GM19035 (cell line): Measurements from ENCODE around the gene ALDH5A1.

ENCODE experiments used
- ATAC-seq: cut with Tn5 transposase; IDR thresholded peaks from one replicate; pipeline ENCODE4 v1.9.1; 2021; ENCODE audit not compliant: unreplicated experiment

The ALDH5A1 gene

GRCh38 chr6:24494821-24495795 is at the start of gene ALDH5A1:
Gene ALDH5A1 (plus strand): TSS chr6:24494969. CDS start chr6:24494997, 28 bp downstream.
- ATAC-seq: peak; percentile 72

- no peak for ATAC-seq
Measured at GRCh38 chr6:24445704-24446103, 49.1 kb upstream of the ALDH5A1 start.

- ATAC-seq: no peak
Measured at GRCh38 chr6:24446670-24447069, 48.1 kb upstream of the ALDH5A1 start.

GRCh38 chr6:24448396-24448795 is 46.4 kb upstream of the ALDH5A1 start:
- ATAC-seq: no peak

GRCh38 chr6:24448828-24449525 is 45.8 kb upstream of the ALDH5A1 start:
- no peak for ATAC-seq

- ATAC-seq: no peak
Measured at GRCh38 chr6:24451581-24452388, 43.0 kb upstream of the ALDH5A1 start.

GRCh38 chr6:24453921-24454320 is 40.8 kb upstream of the ALDH5A1 start:
- ATAC-seq: no peak

GRCh38 chr6:24454452-24454851 is 40.3 kb upstream of the ALDH5A1 start:
- ATAC-seq: no peak

- ATAC-seq: no peak
Measured at GRCh38 chr6:24455061-24455460, 39.7 kb upstream of the ALDH5A1 start.

GRCh38 chr6:24458134-24458533 is 36.6 kb upstream of the ALDH5A1 start:
- no peak for ATAC-seq

GRCh38 chr6:24458941-24459340 is 35.8 kb upstream of the ALDH5A1 start:
- no peak for ATAC-seq

GRCh38 chr6:24460966-24461365 is 33.8 kb upstream of the ALDH5A1 start:
- no peak for ATAC-seq

GRCh38 chr6:24464253-24465038 is 30.3 kb upstream of the ALDH5A1 start:
- ATAC-seq: no peak

GRCh38 chr6:24469811-24470210 is 25.0 kb upstream of the ALDH5A1 start:
- ATAC-seq: no peak

GRCh38 chr6:24472181-24472580 is 22.6 kb upstream of the ALDH5A1 start:
- ATAC-seq: no peak

GRCh38 chr6:24476631-24477030 is 18.1 kb upstream of the ALDH5A1 start:
- no peak for ATAC-seq

GRCh38 chr6:24477070-24477469 is 17.7 kb upstream of the ALDH5A1 start:
- no peak for ATAC-seq

- ATAC-seq: no peak
Measured at GRCh38 chr6:24478903-24479302, 15.9 kb upstream of the ALDH5A1 start.

GRCh38 chr6:24480705-24481104 is 14.1 kb upstream of the ALDH5A1 start:
- ATAC-seq: no peak

- no peak for ATAC-seq
Measured at GRCh38 chr6:24481449-24481848, 13.3 kb upstream of the ALDH5A1 start.
